ENCODE data around the gene ACSM2B.

DNA sequence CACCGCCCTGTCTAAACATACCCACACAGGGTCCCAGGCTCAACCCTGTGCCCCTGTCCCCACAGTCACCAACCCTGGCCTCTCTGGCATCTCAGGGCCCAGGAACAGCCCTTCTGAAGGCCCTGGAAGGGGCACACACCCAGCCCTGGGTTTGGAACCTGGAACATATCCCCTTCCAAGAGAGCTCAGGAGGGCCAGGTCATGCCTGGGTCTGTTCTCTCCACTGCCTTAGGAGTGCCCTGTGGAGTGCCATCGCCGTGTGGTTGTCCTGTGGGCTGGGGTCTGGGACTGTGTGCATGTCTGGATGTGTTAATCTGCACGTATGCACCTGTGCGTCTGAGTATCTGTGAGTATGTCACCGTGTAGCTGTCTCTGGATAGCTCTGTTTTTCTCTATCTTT lies 45.2 kb upstream of the ACSM2B start:
- TF ChIP-seq, protein P1, sequence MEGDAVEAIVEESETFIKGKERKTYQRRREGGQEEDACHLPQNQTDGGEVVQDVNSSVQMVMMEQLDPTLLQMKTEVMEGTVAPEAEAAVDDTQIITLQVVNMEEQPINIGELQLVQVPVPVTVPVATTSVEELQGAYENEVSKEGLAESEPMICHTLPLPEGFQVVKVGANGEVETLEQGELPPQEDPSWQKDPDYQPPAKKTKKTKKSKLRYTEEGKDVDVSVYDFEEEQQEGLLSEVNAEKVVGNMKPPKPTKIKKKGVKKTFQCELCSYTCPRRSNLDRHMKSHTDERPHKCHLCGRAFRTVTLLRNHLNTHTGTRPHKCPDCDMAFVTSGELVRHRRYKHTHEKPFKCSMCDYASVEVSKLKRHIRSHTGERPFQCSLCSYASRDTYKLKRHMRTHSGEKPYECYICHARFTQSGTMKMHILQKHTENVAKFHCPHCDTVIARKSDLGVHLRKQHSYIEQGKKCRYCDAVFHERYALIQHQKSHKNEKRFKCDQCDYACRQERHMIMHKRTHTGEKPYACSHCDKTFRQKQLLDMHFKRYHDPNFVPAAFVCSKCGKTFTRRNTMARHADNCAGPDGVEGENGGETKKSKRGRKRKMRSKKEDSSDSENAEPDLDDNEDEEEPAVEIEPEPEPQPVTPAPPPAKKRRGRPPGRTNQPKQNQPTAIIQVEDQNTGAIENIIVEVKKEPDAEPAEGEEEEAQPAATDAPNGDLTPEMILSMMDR (IDR thresholded peaks at IDR 0.05), result no peak
- TF ChIP-seq POLR2A (IDR thresholded peaks at IDR 0.05) (no peak), POLR2AphosphoS5 (IDR thresholded peaks at IDR 0.05) (no peak)
